Stimulated activated CD8-positive, alpha-beta memory T cell treated with anti-CD3 and anti-CD28 coated beads, Interleukin-12 subunit alpha, Interleukin-12 subunit beta, amount 100 ng/mL, for 1 hour (primary cell): ENCODE data around the gene PTX4.
A peak's percentile ranks its signal among the peaks of the same experiment; 100 is the strongest.

Experiments used
- DNase-seq: peaks from one replicate; pipeline ENCODE4 v3.0.0-alpha.2; 2020; ENCODE audit warnings: low read depth

Gene PTX4

DNA sequence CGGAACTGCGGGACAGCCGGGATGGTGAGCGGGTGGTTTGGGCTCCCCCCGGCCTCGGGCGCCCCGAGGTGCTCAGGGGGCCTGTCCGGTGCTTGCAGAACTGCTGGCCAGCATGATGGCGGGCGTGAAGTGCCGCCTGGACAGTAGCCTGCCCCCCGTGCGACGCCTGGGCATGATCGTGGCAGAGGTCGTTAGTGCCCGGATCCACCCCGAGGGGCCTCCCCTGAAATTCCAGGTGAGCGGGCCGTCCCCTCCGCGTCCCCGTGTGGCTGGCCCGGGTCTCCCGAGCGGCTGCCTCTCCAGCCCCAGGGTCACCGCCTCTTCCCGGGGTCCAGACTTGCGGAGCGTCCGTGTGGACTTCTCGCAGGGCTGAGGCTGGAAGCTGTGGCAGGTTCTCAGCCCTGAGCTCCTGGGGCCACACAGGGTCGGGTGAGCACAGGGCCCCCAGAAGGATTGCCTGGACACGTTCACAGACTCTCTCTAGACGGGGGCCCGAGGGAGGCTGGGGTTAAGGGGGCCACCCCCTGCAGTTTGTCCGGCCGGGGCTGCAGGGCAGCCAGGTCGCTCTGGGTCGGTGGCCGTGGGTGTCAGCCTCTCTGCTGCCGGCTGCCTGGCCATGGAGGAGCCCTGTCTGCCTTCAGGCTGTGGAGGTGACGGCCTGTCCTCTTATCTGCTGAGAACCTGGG is 11.9 kb upstream of the PTX4 start:
- no peak for DNase-seq

DNA sequence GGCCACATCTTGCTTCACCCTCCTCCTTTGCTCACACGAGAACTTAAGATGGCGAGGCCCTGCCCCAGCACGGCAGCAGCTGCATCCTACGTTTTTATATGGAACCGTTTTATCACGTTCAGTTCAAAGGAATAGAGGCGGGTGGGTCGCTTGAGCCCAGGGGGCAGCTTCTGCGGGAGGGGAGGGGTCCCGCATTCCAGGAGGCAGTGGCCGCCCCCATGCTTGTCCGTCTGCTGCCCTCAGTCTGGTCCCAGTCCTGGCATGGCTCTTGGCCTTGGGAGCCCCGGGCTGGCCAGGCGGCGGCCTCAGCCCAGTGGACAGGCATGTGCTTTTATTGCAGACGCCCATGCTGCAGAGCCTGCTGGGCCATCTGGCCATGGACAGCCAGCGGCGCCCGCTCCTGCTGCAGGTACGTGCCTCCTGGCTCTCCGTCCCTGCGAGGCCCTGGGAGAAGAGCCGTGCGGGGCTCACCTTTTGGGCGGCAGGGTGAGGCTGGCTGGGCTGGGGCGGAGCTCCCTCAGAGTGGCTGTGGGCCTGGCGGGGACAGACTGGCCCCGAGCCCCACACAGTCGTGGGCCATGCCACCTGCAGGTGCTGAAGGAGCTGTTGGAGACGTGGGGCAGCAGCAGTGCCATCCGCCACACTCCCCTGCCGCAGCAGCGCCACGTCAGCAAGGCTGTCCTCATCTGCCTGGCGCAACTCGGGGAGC is 11.2 kb upstream of the PTX4 start:
- DNase-seq: no peak

DNA sequence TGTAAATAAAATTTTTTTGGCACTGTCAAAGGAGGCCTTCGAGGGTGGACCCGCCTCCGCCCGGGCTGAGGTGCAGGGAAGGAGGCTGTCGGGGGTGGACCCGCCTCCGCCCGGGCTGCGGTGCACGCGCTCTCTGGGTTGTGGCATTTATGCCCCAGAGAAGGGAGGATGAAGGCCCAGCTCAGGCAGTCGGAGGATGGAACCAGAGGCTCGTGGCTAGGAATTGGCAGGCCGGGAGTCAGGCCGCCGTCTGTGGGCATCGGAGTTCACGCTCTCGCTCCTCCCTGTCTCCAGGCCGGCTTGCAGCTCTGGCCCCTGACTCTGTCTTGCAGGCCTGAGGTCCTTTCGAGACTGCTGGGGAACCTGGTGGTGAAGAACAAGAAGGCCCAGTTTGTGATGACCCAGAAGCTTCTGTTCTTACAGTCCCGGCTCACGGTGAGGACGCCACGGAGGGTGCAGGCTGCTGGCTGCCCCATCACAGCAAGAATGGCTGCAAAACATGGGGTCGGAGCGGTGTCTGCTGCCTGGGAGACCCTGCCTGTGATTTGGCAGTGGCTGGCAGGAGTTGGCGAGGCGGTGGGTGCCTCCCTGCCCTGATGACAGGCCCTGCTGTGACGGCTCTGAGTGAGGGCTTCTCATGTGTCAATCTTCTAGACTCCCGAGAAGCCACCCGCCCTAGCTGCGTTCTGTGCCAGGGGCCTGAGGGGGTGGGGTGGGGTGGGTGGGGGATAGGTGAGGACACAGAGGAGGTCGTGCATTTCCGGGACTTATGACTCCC is 10.3 kb upstream of the PTX4 start:
- DNase-seq: no peak

DNA sequence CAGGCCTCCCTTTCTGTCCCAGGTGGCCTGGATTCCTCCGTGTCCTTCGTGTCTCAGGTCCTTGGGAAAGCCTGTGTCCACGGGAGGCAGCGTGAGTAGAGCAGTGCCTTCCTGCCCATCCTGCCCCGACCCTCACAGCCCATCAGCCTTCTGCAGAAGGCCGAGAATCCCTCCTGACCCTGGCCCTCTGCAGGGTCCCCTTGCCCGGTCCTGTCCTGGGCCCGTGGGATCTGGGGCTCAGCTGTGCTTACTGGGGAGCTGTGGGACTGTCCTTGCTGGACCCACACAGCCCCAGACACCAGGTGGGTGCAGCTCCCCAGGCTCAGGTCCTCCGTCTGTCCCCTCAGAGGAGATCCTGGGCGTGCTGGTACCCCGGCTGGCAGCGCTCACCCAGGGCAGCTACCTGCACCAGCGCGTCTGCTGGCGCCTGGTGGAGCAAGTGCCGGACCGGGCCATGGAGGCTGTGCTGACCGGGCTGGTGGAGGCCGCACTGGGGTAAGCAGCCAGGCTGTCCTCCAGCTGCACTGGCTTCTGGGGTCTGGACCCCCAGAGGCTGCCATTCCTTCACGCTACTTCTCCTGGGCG is 8.4 kb upstream of the PTX4 start:
- no peak for DNase-seq

DNA sequence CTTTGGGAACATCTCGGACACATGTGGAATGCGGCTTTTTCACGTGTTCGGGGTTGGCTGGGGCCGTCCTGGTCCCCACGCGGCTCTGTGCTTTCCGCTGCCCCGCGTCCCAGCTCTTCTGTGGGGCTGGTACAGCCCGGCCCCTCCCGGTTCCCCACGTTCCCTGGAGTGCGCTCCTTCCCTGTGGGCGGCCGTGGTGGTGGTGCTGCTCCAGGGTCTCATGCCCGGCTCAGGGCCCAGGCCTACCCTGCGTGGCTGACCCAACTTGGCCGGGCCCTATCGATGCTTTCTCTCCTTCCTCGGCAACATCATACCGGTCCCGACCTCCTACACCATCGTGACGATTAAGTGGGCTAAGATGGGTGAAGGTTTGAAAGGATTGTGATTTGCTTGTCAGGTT is 7.7 kb upstream of the PTX4 start:
- DNase-seq: no peak

DNA sequence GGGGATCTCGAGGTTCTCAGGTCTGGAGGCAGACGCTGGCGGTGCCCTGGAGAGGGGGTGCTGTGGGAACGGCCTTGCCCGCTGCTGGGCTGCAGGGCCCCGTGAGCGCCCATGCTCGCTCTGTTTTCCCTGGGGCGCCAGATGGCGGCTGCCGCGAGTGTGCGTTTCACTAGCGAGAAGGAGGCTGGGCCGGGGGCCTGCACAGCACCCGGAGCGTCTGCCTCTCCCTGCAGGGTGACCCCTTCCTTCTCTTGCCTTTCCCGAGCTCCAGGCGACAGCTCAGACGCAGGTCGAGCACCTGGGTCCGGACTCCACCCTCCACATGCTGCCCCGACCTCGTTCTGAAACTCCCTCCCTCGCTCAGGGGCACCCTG is 7.1 kb upstream of the PTX4 start:
- no peak for DNase-seq

DNA sequence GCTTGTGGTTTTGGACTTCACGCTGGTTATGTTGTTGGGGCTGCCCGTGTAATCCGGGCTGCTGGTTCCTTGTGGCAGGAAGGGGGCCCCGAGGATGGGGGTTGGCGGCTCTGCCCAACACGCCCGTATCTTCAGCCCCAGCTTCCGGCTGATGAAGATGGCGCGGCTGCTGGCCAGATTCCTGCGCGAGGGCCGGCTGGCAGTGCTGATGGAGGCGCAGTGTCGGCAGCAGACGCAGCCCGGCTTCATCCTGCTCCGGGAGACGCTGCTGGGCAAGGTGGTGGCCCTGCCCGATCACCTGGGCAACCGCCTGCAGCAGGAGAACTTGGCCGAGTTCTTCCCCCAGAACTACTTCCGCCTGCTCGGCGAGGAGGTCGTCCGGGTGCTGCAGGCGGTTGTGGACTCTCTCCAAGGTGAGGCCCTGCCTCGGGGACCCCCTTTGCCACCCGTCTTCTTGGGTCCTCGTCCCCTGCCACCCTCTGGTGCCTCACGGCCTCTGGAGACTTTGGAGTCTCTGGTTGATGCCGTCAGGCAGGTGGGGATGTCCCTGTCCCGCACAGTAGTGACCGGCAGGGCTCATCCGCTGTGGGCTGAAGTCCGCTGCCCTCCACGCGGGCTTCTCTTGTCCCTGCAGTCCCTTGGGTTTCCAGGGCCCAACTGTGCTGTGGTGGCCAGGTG is 6.6 kb upstream of the PTX4 start:
- DNase-seq: no peak

DNA sequence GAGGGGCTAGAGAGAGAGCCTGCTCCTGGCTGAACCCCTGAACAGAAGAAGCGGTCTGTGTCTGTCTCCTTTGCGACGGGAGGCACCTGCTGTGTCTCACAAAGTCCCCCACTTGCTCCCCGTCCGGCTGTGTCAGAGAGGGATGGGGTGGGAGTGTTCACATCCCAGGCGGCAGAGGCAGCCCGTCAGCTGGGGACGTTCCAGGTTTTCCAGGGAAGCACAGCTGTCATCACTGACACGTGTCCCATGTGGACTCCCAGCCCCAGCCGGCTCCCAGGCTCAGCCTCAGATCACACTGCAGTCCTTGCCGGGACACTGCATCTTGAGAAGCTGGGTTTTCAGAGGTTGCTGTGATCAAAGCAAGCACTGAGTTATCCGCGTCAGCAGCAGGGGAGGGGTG is 6.0 kb upstream of the PTX4 start:
- DNase-seq: no peak

DNA sequence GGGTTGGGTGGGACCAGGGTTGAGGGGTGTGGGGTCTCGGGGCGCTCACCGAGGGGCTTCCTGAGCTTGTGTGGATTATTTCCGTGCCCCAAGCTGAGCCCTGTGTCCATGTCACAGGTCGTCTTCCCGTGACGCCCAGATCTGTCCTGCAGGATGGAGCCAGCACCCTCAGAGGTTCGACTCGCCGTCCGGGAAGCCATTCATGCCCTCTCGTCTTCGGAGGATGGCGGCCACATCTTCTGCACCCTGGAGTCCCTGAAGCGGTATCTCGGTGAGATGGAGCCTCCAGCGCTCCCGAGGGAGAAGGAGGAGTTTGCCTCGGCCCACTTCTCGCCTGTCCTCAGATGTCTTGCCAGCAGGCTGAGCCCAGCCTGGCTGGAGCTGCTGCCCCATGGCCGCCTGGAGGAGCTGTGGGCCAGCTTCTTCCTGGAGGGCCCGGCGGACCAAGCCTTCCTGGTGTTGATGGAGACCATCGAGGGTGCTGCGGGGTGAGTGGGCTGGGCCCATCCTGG is 5.4 kb upstream of the PTX4 start:
- no peak for DNase-seq

DNA sequence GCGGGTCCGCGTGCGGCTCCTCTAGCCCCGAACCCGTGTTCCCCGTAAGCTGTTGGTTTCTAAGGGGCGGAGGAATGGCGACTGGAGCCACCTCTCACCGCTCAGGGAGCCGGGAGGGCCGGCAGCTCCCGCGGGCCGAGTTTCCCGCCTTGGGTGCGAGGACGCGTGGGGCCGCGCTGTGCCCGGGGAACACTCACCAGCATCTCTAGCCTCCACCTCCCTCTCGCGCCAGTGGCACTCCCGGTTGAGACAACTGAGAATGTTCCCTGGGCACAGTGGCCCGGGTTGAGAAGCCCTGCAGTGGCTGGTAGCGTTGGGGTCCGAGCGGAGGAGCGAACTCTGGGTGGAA is 5.0 kb upstream of the PTX4 start:
- no peak for DNase-seq

DNA sequence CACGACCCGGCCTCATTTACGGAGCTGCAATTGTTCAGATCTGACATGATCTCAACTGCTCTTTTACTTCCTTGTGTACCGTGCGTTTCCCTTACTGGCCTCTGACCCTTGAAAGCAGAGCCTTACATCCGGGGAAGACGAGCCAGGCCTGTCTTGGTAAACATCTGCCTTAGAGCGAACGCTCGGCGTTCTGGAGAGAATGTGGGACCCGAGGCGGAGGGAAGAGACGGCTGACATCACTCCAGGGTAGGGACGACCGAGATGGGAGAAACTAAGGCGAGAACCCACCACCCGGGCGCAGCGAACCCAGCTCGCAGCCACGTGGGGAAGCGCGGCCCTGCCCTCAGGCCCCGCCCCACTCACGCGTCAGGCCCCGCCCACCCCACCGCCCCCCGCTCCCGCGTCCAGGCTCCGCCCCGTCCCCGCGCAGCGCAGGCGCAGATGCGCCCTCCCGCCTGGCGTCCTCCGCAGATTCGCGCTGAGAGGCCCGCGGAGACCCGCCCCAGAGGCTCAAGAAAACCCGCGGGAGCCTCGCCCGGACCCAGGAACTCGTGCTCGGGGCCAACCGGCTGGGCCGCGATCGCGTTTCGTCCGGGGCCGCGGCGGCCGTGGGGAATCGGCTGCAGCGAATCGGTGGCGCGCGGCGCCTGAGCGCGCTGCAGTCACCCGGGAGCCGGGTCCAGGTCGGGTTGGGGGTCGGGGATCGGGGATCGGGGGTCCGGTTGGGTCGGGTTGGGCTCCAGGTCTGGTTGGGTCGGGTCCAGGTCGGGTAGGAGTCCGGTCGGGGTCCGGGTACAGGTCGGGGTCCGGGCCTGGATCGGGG is 4.4 kb upstream of the PTX4 start, which contains the start of gene TELO2:
TELO2 (plus strand) TSS at position 438 of the 823 bp plus-strand sequence. CDS start 922 bp downstream, outside the sequence.
- peak; percentile 78 for DNase-seq

DNA sequence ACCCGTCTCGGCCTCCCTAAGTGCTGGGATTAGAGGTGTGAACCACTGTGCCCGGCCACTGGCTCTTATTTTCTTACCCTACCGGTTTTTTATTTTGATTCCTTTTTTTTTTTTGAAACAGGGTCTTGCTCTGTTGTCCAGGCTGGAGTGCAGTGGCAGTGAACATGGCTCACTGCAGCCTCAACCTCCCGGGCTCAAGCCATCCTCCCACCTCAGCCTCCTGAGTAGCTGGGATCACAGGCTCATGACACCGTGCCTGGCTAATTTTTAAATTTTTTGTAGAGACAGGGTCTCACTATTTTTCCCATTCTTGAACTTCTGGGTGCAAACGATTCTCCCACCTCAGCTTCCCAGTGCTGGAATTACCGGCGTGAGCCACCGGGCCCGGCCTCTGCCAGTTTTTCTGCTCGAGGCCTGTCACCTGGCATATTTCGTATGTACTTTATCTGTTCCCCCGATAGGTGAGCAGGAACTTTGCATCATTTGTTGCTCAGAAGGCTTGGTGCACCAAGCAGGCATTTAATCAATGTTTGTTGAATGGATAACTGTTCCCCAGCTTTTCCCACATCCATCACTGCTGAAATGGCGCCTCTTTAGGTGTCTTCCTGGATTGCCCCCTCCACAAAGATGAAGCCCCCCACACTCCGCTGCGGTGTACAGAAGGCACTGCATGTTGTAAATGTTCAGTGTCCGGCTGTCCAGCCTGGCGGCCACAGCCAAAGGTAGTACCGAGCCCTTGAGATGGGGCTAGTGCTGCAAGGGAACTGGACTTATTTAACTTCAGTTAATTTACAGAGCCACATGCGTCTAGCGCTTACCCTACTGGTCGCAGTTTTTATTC is 3.6 kb upstream of the PTX4 start:
- no peak for DNase-seq

DNA sequence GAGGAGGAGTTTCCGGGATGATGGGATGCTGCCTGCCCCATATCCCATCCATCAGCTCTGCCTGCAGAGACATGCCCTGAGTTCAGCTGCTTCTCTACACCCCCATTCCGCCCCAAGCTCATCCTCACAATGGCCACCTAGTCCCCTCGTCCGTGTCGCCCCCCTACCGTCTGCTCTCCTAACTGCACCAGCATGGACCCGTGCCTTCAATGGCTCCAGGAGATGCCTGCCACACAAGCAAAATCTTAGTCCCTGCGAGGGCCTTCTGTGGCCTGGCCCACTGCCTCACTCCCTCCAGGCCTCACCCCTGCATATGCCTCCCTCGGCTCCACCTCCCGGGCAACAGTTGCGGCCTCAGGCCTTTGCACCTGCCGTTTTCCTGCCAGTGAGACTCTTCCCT is 2.6 kb upstream of the PTX4 start:
- DNase-seq: no peak

DNA sequence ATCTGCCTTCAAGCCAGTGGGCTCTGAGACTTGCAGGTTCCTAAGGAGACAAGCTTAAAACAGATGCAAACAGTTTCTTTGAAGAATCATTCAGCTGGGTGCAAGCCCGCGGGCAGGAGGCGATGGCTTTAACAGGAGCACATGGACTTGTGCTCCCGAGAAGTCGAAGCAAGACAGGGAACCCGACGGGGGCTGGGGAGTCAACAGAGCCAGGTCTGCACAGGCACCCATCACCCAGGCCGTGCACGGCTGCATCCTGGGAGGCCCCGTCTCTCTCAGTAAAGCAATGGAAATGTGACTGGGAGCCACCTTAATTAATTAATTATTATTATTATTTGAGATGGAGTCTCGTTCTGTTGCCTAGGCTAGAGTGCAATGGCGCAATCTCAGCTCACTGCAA is 333 bp upstream of the PTX4 start:
- no peak for DNase-seq

DNA sequence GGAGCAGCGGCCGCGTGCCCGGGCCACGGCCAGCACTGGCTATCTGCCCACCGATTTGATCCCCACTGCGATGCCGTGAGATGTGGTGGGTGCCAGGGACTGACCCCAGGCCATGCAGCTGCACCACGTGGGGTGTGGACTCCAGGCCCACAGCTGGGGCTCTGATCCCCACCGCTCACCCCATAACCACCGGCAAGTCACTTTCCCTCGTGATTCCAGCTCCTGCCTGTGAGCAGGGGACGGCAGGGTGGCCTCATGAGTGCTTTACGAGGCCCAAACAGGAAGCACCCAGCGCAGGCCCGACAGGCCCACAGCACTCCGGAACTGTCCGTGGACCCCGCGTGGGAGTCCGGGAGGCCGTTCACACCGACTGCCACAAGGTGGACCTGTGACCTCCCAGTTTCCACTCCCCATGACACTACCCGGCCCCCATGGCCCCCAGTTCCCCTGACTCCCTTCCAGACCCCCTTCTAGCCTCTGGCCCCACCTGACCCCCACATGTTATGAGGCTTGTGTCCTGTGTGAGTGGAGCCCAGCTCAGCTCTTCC is 616 bp downstream of the PTX4 start:
- no peak for DNase-seq

DNA sequence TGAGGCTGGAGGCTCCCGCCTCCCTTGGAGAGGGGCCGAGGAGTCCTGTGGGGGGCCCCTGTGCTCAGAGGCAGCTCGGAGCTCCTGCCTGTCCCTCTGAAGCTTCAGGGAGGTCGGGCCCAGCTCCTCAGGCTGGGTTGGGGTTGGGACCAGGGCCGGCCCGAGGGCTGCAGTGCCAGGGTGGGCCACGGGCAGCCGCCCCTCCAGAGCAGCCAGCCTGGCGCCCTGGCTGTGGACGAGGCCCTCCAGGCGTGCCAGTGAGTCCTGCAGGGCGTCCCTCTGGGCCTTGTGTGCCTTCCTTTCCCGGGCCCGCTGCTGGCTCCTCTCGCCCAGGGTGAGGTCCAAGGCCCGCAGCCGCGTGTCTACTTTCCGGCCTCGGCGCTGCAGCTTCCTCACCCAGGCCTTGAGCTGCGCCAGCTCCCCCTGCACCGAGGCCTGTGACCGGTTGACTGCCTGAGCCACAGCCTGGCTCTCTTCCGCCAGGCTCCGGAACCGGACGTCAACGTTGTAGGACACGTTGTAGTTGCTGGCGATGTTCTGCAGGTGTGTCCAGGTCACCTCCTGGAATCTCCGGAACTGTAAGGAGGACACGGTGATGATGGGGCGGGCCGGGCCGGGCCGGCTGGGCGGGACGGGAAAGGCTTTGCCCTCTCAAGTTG is 1.2 kb downstream of the PTX4 start:
- no peak for DNase-seq

DNA sequence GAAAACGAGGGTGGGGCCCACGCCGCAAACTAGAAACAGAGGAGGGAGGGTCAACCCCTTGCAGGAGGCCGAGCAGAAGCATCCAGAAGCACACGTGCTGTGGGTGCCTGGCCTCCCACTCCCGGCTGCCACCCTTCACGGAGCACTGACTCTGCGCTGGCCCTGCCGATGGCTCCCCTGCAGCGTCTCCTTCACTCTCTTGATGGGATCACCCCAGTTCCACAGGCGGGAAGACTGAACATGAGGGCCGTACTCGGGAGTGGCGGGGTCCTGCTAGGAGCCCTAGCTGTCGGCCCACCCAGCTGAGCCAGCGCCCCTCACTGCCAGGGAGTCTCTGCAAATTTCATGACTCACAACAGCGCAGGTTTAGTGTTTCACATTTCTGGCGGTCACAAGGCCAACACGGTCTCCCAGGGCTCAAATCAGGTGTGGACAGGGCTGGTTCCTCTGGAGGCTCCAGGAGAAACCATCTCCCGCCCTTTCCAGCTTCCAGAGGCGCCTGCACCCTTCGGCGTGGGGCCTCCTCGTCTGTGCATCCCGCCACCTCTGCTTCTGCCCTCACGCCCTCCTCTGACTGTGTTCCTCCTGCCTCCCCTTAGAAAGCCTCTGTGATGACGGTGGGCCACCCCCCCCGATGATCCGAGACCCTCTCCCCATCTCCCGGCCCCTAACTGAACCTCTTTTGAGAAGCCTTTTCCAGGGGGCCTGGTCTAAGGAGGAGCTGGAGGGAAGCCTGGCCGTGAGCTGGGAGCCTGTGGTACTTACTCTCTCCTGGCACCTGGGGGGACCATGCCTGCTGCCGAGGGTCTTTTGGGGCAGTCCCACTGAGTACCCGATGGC is 2.0 kb downstream of the PTX4 start:
- no peak for DNase-seq

DNA sequence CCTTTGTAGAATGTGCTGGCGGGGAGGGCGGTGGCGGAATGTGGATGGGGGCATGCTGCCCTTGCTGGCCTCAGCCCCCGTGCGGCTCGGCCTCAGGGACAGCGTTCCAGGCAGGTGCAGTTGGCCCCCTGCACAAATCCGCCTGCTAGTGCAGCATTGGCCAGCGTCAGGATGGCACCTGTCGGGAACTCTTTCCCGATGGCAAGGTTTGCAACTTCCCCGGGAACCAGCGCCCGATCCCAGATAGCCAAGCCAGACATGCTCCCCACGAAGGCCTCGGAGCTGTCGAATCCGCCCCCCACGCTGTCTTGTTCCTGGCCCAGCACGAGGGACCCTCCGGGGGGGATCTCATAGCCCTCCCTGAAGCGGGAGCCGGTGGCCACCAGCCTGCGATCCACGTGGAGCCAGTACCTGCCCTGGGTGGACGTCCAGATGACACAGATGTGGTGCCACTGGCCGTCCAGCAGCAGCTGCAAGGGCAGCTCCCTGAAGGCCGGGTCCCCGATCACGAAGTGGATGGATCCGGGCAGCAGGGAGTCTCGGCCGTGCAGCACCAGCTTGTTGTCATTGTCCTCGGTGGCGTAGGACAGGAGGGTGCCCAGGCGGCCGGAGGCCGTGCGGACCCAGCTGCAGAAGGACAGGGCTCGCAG is 2.8 kb downstream of the PTX4 start:
- no peak for DNase-seq
